NCI-H128 (cell line): ENCODE measurements around the gene MINK1.
"Not testable (repeated sequence)": the region's sequence is repeated elsewhere in the genome, so short reads cannot be mapped to it uniquely, and the experiment has no call there.

Experiments used
- DNase-seq: peaks from one replicate; lab custom pipeline; 2025; ENCODE audit not compliant: unreplicated experiment; lab: John Stamatoyannopoulos, UW

The MINK1 gene

DNA sequence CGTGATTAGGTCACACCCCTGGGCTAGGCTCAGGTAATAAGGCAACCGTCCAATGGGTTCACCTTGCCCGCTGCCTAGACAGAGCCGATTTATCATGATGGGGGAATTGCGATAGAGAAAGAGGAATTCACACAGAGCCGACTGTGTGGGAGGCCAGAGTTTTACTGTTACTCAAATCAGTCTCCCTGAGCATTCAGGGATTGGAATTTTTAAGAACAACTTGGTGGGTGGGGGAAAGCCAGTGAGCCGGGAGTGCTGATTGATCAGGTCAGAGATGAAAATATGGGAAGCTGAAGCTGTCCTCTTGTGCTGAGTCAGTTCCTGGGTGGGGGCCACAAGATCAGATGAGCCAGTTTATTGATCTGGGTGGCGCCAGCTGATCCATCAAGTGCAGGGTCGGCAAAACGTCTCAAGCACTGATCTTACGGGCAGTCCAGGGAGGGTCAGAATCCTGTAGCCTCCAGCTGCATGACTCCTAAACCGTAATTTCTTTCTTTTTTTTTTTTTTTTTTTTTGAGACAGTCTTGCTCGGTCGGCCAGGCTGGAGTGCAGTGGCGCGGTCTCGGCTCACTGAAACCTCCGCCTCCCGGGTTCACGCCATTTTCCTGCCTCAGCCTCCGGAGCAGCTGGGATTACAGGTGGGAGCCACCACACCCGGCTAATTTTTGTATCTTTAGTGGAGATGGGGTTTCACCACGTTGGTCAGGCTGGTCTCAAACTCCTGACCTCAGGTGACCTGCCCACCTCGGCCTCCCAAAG is 93.6 kb downstream of the MINK1 start:
- DNase-seq = not testable (repeated sequence)

DNA sequence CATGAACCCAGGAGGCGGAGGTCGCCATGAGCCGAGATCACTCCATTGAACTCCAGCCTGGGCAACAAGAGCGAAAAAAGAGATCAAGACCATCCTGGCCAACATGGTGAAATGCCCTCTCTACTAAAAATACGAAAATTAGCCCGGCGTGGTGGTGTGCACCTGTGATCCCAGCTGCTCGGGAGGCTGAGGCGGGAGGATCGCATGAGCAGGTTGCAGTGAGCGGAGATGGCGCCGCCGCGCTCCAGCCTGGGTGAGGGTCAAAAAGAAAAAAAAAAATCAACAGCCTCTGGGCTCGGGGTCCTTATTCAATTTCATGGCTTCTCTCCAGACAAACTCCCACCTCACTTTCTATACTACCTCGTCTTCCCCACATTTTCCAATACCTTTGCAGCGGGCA is 95.7 kb downstream of the MINK1 start:
- DNase-seq = no peak

DNA sequence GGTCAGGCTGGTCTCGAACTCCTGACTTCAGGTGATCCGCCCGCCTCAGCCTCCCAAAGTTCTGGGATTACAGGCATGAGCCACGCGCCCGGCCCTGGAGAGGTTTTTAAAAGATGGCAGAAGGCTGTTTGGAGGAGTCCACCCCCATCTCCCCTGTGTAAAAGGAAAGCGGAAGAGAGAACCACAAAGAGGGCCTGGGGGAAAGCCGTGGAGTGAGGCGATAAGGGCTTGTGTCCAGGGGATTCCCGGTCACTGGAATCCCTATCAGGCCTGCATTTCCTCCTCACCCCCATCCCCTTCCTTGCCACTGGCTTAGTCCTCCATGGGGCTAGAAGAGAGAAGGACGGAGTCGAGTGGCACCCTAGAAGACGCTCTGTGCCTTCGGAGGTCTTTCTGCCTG is 98.8 kb downstream of the MINK1 start, which contains the start of gene GP1BA:
TSS of gene GP1BA (plus strand) at position 315 of the 400 bp plus-strand sequence. CDS start 328 bp downstream, outside the sequence.
- DNase-seq = no peak

- DNase-seq = no peak
Observed at GRCh38 chr17:4932756-4933155, 99.6 kb downstream of the MINK1 start.

GRCh38 chr17:4933646-4934045 is 100.5 kb downstream of the MINK1 start:
- DNase-seq = no peak

DNA sequence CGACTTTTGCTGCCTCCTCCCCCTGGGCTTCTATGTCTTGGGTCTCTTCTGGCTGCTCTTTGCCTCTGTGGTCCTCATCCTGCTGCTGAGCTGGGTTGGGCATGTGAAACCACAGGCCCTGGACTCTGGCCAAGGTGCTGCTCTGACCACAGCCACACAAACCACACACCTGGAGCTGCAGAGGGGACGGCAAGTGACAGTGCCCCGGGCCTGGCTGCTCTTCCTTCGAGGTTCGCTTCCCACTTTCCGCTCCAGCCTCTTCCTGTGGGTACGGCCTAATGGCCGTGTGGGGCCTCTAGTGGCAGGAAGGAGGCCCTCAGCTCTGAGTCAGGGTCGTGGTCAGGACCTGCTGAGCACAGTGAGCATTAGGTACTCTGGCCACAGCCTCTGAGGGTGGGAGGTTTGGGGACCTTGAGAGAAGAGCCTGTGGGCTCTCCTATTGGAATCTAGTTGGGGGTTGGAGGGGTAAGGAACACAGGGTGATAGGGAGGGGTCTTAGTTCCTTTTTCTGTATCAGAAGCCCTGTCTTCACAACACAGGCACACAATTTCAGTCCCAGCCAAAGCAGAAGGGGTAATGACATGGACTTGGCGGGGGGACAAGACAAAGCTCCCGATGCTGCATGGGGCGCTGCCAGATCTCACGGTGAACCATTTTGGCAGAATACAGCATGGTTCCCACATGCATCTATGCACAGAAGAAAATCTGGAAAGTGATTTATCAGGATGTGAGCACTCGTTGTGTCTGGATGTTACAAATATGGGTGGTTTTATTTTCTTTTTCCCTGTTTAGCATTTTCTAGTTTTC is 101.2 kb downstream of the MINK1 start:
- DNase-seq = no peak

DNA sequence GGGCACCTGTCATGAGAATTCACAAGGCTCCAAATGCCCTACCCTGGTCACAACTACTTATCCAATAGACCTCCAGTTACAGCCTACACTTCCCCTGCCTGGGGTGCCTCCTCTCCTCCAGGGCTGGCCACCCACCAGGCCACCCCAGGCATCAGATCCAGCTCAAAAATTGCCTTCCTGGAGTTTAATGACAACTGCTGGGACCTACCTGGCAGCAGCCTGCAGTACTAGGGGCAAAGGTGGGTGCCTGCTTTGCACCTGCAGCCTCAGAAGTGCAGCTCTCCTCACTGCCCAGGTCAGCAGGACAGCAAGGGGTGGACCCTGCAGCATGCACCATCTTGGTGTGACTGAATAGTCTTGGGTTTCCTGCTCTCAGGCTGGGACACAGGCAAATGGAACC is 102.5 kb downstream of the MINK1 start:
- no peak for DNase-seq

GRCh38 chr17:4936436-4936835 is 103.3 kb downstream of the MINK1 start:
- DNase-seq = no peak

GRCh38 chr17:4937553-4937952 is 104.4 kb downstream of the MINK1 start:
- DNase-seq = no peak

GRCh38 chr17:4938069-4938491 is 104.9 kb downstream of the MINK1 start:
- no peak for DNase-seq

DNA sequence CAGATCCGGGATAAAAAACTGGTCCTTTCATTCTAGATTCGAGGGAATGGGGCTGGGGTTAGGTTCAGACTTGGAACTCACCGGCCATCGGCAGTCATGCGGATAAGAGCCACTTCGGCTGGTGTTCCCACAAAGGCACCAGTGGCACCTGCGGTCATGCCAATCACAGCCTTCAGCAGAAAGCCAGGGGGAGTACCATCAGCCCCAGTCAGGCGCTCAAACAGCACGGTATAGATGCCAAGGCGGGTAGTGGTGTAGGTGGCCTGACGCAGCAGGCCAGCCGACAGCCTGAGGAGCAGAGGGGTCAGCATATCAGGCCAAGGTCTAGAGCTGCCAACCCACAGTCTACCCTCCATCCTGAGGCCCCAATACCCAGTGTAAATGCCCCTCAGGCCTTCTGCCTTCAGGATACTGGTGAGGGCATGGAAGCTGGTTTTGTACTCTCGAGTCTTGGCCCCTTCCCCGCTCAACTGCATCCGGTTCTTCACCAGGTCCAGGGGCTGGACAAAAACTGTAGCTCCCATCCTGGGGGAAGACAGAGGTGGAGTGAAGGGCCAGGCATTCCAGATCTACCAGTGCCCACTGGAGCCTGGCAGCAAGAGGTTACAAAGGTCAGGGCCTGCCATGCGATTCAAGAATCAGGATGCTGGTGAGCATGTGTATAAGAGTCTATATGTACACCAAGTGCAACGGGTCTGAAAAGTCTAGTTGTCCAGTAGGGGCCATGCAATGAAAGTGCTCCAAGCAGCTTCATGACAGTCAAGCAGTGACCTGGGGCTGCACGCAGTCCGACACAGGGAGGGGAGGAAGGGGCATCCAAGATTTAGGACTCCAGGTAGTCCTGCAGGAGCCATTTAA is 105.8 kb downstream of the MINK1 start:
- no peak for DNase-seq

DNA sequence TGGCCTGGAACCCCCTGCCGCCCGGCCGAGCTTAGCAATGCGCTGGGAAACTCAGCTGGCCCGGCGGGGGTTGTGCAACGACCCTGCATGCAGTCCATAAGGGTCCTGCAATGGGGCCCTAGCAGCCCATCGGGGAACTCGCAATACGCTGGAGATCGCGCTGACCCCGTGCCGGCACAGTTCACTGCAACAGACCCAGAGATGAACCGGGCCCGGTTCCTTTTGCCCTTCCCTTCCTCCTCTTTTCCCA is 106.3 kb downstream of the MINK1 start:
- DNase-seq = no peak

GRCh38 chr17:4939796-4940554 is 106.8 kb downstream of the MINK1 start, which contains the start of the genes RNF167 and SLC25A11:
TSS of gene RNF167 (plus strand) at chr17:4940268. CDS start at chr17:4940910, 642 bp downstream.
TSS of gene SLC25A11 (minus strand) at chr17:4940046. CDS start at chr17:4939910, 136 bp downstream.
- peak; percentile 93 for DNase-seq

- no peak for DNase-seq
Observed at GRCh38 chr17:4940555-4941318, 107.6 kb downstream of the MINK1 start.

GRCh38 chr17:4941319-4941610 is 108.1 kb downstream of the MINK1 start:
- DNase-seq = no peak

- no peak for DNase-seq
Observed at GRCh38 chr17:4942760-4943508, 109.8 kb downstream of the MINK1 start.

GRCh38 chr17:4944163-4944553 is 111.0 kb downstream of the MINK1 start:
- no peak for DNase-seq

GRCh38 chr17:4944554-4945175 is 111.5 kb downstream of the MINK1 start:
- DNase-seq = no peak
